Lower lobe of right lung (tissue), 2 donors: Measurements from ENCODE around the gene PLAC8L1. TPM values are rescaled to one million over a fixed set of nuclear protein-coding genes. Genes with fewer than 3 reads are reported as not detected.

Source experiments
- ATAC-seq, 2 donors: fragments of 200-7000 bp; cut with Tn5 transposase; one replicate each; pipeline ENCODE4 v1.9.1; 2020 to 2022; ENCODE audit warnings: mild to moderate bottlenecking in 2 of 2, moderate library complexity in 2 of 2
- DNase-seq: peaks from one replicate; pipeline ENCODE4 v3.0.0-alpha.2; 2020
- H3K27ac ChIP-seq: fragments of 200-600 bp; one replicate; pipeline ENCODE4 v1.8.0; 2022
- H3K27me3 ChIP-seq: fragments of 200-600 bp; one replicate; pipeline ENCODE4 v1.8.0; 2022; ENCODE audit warnings: low read depth
- H3K36me3 ChIP-seq: fragments of 200-600 bp; one replicate; pipeline ENCODE4 v1.8.0; 2022; ENCODE audit warnings: mild to moderate bottlenecking
- H3K4me1 ChIP-seq: fragments of 200-600 bp; one replicate; pipeline ENCODE4 v1.8.0; 2022
- H3K4me3 ChIP-seq: fragments of 200-600 bp; one replicate; pipeline ENCODE4 v1.8.0; 2022; ENCODE audit warnings: mild to moderate bottlenecking
- H3K9me3 ChIP-seq: fragments of 200-600 bp; one replicate; pipeline ENCODE4 v1.8.0; 2022
- intact Hi-C: fragments of 100-400 bp; cut with DNase I; formaldehyde crosslinking; loops from one replicate; pipeline ENCODE4 v1.11.0; 2022
- total RNA-seq: library from RNA; stranded (reverse); fragmentation: NEBNext Ultra II Directional; extraction: Animal tissue kit (Norgen Biotek cat#: 25700); gene quantifications from one replicate; pipeline ENCODE4 v1.2.1, GENCODE V29; 2021
- TF ChIP-seq, protein P1 (sequence below): fragments of 200-600 bp; IDR thresholded peaks from one replicate; pipeline ENCODE4 v1.8.0; 2022; ENCODE audit warnings: antibody characterized with exemption, mild to moderate bottlenecking
- donor health status: DM: no; HTN: yes; CAD: no; lungs with severe emphysema.

Gene PLAC8L1
- total RNA-seq, 1 donor from 2014 or later = not detected

DNA sequence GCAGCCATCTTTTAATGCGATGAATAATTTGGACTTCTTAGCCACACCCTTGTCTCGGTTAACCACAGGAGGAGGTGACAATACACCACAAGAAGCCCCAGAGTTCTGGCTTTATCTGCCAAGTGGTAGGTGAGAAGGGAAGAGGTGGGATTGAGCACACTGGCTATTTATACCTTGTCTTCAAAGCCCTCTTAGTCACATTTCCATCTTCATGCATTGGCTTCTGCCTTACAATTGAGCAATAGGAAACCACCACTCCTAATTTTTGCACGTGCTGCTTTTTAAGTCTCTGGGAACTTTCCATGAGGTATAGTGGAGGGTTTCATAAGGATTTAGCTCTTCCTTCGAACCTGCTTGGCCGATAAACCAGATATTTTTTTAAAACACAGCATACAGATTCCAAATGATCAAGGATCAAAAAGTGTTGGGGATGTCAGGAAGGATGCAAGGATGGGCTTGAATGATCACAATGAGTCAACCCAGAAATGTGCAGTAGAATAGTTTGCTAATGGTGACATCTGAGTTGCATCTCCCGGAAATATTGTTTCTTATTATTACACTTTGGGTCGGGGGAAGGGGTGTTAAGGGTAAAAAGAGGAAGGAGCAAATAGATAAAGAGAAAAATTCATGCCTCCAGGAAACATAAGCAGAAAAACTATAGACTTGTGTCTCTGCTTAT is 25.5 kb downstream of the PLAC8L1 start:
- Histone ChIP-seq H3K36me3 (no peaks in the 10 kb centered on the region), H3K27ac (no peak overlapping the region), H3K4me3 (no peak overlapping the region), H3K27me3 (no peaks in the 10 kb centered on the region), H3K4me1 (no peaks in the 10 kb centered on the region), H3K9me3 (no peaks in the 10 kb centered on the region)
- TF ChIP-seq, protein P1, sequence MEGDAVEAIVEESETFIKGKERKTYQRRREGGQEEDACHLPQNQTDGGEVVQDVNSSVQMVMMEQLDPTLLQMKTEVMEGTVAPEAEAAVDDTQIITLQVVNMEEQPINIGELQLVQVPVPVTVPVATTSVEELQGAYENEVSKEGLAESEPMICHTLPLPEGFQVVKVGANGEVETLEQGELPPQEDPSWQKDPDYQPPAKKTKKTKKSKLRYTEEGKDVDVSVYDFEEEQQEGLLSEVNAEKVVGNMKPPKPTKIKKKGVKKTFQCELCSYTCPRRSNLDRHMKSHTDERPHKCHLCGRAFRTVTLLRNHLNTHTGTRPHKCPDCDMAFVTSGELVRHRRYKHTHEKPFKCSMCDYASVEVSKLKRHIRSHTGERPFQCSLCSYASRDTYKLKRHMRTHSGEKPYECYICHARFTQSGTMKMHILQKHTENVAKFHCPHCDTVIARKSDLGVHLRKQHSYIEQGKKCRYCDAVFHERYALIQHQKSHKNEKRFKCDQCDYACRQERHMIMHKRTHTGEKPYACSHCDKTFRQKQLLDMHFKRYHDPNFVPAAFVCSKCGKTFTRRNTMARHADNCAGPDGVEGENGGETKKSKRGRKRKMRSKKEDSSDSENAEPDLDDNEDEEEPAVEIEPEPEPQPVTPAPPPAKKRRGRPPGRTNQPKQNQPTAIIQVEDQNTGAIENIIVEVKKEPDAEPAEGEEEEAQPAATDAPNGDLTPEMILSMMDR = no peak
- DNase-seq = no peak
- intact Hi-C loops = no loop called here
- ATAC-seq = no peak

DNA sequence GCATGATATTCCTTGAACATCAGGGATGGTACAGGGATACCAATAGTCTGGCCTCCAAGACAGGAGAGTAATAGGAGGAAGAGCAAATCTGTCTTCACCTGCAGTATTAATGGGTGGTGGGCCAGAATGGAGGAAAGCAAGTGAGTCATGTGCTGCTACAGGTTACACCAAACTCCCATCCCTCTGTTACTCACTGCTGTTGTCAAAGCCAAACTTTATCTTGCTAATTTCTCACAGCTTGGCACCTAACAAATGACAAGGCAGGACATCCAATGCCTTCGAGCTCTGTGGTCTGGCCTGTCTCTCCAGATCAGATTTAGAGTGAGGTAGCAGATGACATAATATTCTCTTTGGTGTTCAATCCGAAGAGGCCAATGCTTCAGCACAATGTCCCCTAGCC is 26.8 kb downstream of the PLAC8L1 start:
- Histone ChIP-seq H3K27ac (no peak overlapping the region), H3K4me1 (no peaks in the 10 kb centered on the region), H3K36me3 (no peaks in the 10 kb centered on the region), H3K9me3 (no peaks in the 10 kb centered on the region), H3K27me3 (no peaks in the 10 kb centered on the region), H3K4me3 (no peak overlapping the region)
- TF ChIP-seq, protein P1 = no peak
- no peak for DNase-seq
- no peak for ATAC-seq
- intact Hi-C loops = no loop called here

DNA sequence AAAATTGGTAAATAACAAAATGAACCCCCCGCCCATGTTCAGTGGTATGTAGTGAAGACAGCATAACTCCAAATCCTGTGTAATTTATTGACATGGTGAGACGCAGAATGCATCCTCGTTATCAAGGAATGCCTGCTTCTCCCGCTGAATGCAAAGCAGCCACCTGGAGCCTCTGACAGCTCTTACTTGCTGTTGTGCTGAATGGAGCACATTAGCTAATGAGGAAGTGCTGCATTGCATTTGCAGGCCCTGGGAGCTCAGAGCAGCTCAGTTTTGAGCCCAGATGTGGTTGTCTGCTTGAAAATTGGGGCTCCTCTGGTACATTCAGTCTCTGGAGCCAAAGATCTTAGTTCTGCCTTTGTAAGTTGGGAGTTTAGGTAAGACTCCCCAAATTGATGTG is 28.9 kb downstream of the PLAC8L1 start:
- DNase-seq = no peak
- Histone ChIP-seq H3K27ac (no peak overlapping the region), H3K4me3 (no peak overlapping the region), H3K36me3 (no peaks in the 10 kb centered on the region), H3K27me3 (no peaks in the 10 kb centered on the region), H3K4me1 (no peaks in the 10 kb centered on the region), H3K9me3 (no peaks in the 10 kb centered on the region)
- ATAC-seq = no peak
- intact Hi-C loops = no loop called here
- TF ChIP-seq, protein P1 = no peak

DNA sequence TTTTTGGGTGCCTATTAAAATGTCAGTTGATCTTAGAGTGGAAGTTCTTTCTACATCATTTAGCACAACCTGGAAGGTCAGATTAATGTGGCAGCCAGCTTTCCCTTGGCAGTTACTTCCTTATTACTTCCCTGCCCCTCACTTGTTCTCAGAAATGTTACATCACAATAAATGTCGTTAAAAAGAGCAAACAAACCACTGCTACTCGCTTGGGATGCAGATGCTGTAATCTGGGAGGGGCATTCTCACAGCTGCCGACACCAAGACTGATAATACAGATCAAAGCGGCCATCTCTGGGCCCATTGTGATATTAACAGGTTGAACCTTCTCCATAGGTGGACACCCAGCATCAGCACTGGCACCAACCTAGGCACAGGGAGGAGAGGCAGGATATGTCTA is 29.3 kb downstream of the PLAC8L1 start:
- Histone ChIP-seq H3K9me3 (no peaks in the 10 kb centered on the region), H3K4me3 (no peak overlapping the region), H3K27ac (no peak overlapping the region), H3K27me3 (no peaks in the 10 kb centered on the region), H3K36me3 (no peaks in the 10 kb centered on the region), H3K4me1 (no peaks in the 10 kb centered on the region)
- no peak for DNase-seq
- intact Hi-C loops = no loop called here
- ATAC-seq = no peak
- TF ChIP-seq, protein P1 = no peak

DNA sequence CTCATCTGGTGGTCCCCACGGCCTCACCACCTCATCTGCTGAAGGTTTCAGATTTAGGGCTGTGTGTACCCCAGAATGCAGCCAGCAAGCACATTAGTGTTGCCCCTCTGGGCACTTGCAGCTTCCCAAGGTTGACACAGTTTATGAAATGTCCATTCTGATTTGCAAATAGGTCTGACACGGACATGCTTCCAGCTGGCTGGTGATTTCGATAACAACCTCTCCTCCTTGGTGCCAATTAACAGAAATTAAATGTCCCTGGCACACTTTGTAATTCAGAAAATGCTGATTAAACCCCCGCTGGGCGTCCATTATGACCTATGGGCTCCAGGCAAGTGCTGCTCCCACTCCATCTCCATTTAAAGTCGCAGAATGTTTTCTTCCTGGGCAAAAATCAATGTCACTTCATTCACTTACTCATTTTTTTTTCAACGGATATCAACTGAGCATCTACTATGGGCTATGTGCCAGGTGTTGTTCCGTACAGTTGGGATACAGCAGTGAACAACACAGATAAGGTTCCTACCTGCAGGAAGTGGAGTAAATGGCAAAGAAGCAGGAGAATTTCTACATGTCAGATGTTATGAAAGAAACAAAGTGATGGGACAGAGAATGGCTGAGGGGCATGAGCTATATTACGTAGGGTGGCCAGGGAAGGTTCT is 32.0 kb downstream of the PLAC8L1 start:
- no peak for ATAC-seq

More for the DNA sequence above, 32.0 kb downstream of the PLAC8L1 start:
- Histone ChIP-seq H3K27ac (no peak overlapping the region), H3K27me3 (no peaks in the 10 kb centered on the region), H3K9me3 (no peaks in the 10 kb centered on the region), H3K36me3 (no peaks in the 10 kb centered on the region), H3K4me3 (no peak overlapping the region), H3K4me1 (no peaks in the 10 kb centered on the region)
- no peak for DNase-seq
- TF ChIP-seq, protein P1 = no peak
- intact Hi-C loops = no loop called here
